ENCODE measurements around the gene HSF5.

DNA sequence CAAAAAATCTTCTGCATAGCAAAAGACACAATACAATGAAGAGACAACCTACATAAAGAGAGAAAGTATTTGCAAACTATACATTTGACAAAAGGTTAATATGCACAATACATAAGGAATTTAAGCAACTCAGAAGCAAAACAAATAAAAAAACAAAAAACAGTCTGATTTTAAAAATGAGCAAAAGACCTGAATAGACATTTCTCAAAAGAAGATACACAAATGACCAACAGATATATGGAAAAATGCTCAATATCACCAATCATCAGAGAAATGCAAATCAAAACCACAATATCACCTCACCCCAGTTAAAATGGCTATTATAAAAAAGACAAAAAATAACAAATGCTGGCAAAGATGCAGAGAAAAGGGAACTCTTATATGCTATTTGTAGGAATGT, 32.7 kb downstream of the HSF5 start:
- no peak for TF ChIP-seq POLR2AphosphoS5 (IDR thresholded peaks at IDR 0.05; ENCODE audit: low read depth)
- TF ChIP-seq, protein P1, sequence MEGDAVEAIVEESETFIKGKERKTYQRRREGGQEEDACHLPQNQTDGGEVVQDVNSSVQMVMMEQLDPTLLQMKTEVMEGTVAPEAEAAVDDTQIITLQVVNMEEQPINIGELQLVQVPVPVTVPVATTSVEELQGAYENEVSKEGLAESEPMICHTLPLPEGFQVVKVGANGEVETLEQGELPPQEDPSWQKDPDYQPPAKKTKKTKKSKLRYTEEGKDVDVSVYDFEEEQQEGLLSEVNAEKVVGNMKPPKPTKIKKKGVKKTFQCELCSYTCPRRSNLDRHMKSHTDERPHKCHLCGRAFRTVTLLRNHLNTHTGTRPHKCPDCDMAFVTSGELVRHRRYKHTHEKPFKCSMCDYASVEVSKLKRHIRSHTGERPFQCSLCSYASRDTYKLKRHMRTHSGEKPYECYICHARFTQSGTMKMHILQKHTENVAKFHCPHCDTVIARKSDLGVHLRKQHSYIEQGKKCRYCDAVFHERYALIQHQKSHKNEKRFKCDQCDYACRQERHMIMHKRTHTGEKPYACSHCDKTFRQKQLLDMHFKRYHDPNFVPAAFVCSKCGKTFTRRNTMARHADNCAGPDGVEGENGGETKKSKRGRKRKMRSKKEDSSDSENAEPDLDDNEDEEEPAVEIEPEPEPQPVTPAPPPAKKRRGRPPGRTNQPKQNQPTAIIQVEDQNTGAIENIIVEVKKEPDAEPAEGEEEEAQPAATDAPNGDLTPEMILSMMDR (IDR thresholded peaks at IDR 0.05; ENCODE audit: insufficient read depth, low read length): no peak
- TF ChIP-seq, protein P2, sequence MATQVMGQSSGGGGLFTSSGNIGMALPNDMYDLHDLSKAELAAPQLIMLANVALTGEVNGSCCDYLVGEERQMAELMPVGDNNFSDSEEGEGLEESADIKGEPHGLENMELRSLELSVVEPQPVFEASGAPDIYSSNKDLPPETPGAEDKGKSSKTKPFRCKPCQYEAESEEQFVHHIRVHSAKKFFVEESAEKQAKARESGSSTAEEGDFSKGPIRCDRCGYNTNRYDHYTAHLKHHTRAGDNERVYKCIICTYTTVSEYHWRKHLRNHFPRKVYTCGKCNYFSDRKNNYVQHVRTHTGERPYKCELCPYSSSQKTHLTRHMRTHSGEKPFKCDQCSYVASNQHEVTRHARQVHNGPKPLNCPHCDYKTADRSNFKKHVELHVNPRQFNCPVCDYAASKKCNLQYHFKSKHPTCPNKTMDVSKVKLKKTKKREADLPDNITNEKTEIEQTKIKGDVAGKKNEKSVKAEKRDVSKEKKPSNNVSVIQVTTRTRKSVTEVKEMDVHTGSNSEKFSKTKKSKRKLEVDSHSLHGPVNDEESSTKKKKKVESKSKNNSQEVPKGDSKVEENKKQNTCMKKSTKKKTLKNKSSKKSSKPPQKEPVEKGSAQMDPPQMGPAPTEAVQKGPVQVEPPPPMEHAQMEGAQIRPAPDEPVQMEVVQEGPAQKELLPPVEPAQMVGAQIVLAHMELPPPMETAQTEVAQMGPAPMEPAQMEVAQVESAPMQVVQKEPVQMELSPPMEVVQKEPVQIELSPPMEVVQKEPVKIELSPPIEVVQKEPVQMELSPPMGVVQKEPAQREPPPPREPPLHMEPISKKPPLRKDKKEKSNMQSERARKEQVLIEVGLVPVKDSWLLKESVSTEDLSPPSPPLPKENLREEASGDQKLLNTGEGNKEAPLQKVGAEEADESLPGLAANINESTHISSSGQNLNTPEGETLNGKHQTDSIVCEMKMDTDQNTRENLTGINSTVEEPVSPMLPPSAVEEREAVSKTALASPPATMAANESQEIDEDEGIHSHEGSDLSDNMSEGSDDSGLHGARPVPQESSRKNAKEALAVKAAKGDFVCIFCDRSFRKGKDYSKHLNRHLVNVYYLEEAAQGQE (IDR thresholded peaks at IDR 0.05; ENCODE audit: insufficient replicate concordance, low read depth): no peak

Data from HL-60 (cell line).